A549 (cell line): ENCODE results near the gene ARAP3. TPM values are rescaled to one million over a fixed set of nuclear protein-coding genes. Genes with fewer than 3 reads are reported as not detected.
A peak's percentile ranks its signal among the peaks of the same experiment; 100 is the strongest.

ENCODE experiments used
- ATAC-seq, 2 experiments: fragments of 200-7000 bp in 1 of 2; fragments of >200 bp in 1 of 2; cut with Nextera tagmentation in 1 of 2; cut with Tn5 transposase in 1 of 2; 3 replicates each; pipeline versions ENCODE4 v1.8.0 to v1.9.1; 2018 to 2020; ENCODE audit warnings: mild to moderate bottlenecking in 1 of 2, moderate library complexity in 1 of 2
- CTCF ChIA-PET: fragments of 300-600 bp; sonication (Branson Sonifier 250); formaldehyde crosslinking; extraction: SDS; loops from one replicate; lab custom pipeline; 2021; ENCODE audit warnings: antibody characterized with exemption, inconsistent platforms; lab: Yijun Ruan, JAX
- POLR2A ChIA-PET: fragments of 350-600 bp; formaldehyde crosslinking; extraction: SDS; loops from one replicate; lab custom pipeline; 2021; ENCODE audit warnings: antibody characterized with exemption, inconsistent platforms; lab: Yijun Ruan, JAX
- DNase-seq, 2 experiments: peaks; one replicate each; pipeline versions ENCODE4 v3.0.0 to v3.0.0-alpha.2; 2011 to 2016; ENCODE audit warnings: low read depth in 1 of 2, low spot score in 1 of 2
- FAIRE-seq: peaks from 2 replicates; lab custom pipeline; 2011; peaks lifted over from hg19 to GRCh38; lab: Jason Lieb, UNC
- H3K27ac ChIP-seq, 2 experiments: fragments of >200 bp; sonication (Bioruptor Twin); formaldehyde crosslinking; 3 replicates each; pipeline ENCODE4 v1.5.1; 2016 to 2017
- H3K4me1 ChIP-seq: fragments of >200 bp; sonication (Bioruptor Twin); formaldehyde crosslinking; 3 replicates; pipeline ENCODE4 v1.6.1; 2016
- H3K4me2 ChIP-seq: fragments of >200 bp; sonication (Bioruptor Twin); formaldehyde crosslinking; 3 replicates; pipeline ENCODE4 v1.6.1; 2016
- H3K4me3 ChIP-seq: fragments of >200 bp; sonication (Bioruptor Twin); formaldehyde crosslinking; 3 replicates; pipeline ENCODE4 v1.5.1; 2016
- H3K9me3 ChIP-seq: fragments of >200 bp; sonication (Bioruptor Twin); formaldehyde crosslinking; 3 replicates; pipeline ENCODE4 v1.6.1; 2016
- BHLHE40 ChIP-seq: IDR thresholded peaks from 2 replicates; pipeline ENCODE4 v1.6.1; 2012; ENCODE audit warnings: low read depth, low read length, inconsistent platforms
- CBX8 ChIP-seq: fragments of 200-600 bp; sonication (generic); IDR thresholded peaks from 2 replicates; pipeline ENCODE4 v1.6.1; 2016
- CEBPB ChIP-seq, 2 experiments: fragments of >200 bp in 1 of 2; sonication (Bioruptor Twin) in 1 of 2; formaldehyde crosslinking in 1 of 2; IDR thresholded peaks; 2 replicates each; pipeline ENCODE4 v1.6.1; 2012 to 2016
- EHMT2 ChIP-seq: fragments of 200-600 bp; sonication (generic); IDR thresholded peaks from 2 replicates; pipeline ENCODE4 v1.6.1; 2016; ENCODE audit warnings: antibody characterized with exemption, low read depth, mild to moderate bottlenecking, moderate library complexity
- FOSL2 ChIP-seq, 2 experiments: fragments of 450-650 bp in 1 of 2; fragments of >200 bp in 1 of 2; sonication (Bioruptor Twin) in 1 of 2; formaldehyde crosslinking; IDR thresholded peaks; 2 replicates each; pipeline versions ENCODE4 v1.5.0 to v1.6.1; 2016 to 2020; ENCODE audit warnings: mild to moderate bottlenecking in 1 of 2, moderate library complexity in 1 of 2
- FOXS1 ChIP-seq: fragments of 250-450 bp; sonication (Bioruptor Pico); IDR thresholded peaks from 2 replicates; pipeline ENCODE4 v1.5.0; 2020; ENCODE audit warnings: mild to moderate bottlenecking, moderate library complexity
- GATA3 ChIP-seq: IDR thresholded peaks from 2 replicates; pipeline ENCODE4 v1.6.1; 2012; ENCODE audit warnings: borderline replicate concordance
- HES2 ChIP-seq: fragments of >200 bp; sonication (Bioruptor Twin); formaldehyde crosslinking; IDR thresholded peaks from 2 replicates; pipeline ENCODE4 v1.6.1; 2016
- HOXB13 ChIP-seq: fragments of 250-450 bp; sonication (Bioruptor Pico); IDR thresholded peaks from 2 replicates; pipeline ENCODE4 v1.5.0; 2020; ENCODE audit warnings: low read depth, mild to moderate bottlenecking, moderate library complexity
- HOXB5 ChIP-seq: fragments of 250-450 bp; sonication (Bioruptor Pico); IDR thresholded peaks from 2 replicates; pipeline ENCODE4 v1.5.0; 2020; ENCODE audit warnings: mild to moderate bottlenecking, moderate library complexity
- JUN ChIP-seq, 2 experiments: fragments of >200 bp; sonication (Bioruptor Twin); formaldehyde crosslinking; IDR thresholded peaks; 2 replicates in 1 of 2; 3 replicates in 1 of 2; pipeline ENCODE4 v1.6.1; 2016 to 2017
- MAZ ChIP-seq: fragments of 150-350 bp; IDR thresholded peaks from 2 replicates; pipeline ENCODE4 v1.6.1; 2014; ENCODE audit warnings: antibody characterized with exemption, low read depth, low read length, borderline replicate concordance
- RAD21 ChIP-seq, 2 experiments: fragments of >200 bp in 1 of 2; sonication (Bioruptor Twin) in 1 of 2; formaldehyde crosslinking in 1 of 2; IDR thresholded peaks in 1 of 2; conservative IDR thresholded peaks in 1 of 2; 2 replicates in 1 of 2; 3 replicates in 1 of 2; pipeline ENCODE4 v1.6.1; 2012 to 2018; ENCODE audit warnings: inconsistent platforms in 1 of 2
- RARB ChIP-seq: fragments of 250-450 bp; sonication (Bioruptor Pico); IDR thresholded peaks from 2 replicates; pipeline ENCODE4 v1.8.0; 2021; ENCODE audit warnings: mild to moderate bottlenecking, moderate library complexity
- RFX5 ChIP-seq: fragments of 450-650 bp; IDR thresholded peaks from 2 replicates; pipeline ENCODE4 v1.7.1; 2014; ENCODE audit warnings: antibody characterized with exemption, mild to moderate bottlenecking, moderate library complexity
- RNF2 ChIP-seq: fragments of 200-600 bp; sonication (generic); IDR thresholded peaks from 2 replicates; pipeline ENCODE4 v1.6.1; 2016; ENCODE audit warnings: low read depth, mild to moderate bottlenecking, antibody characterized with exemption, moderate library complexity, borderline replicate concordance
- TFCP2L1 ChIP-seq: fragments of 250-450 bp; sonication (Bioruptor Pico); IDR thresholded peaks from 2 replicates; pipeline ENCODE4 v1.5.0; 2021; ENCODE audit warnings: mild to moderate bottlenecking
- ZFP36 ChIP-seq: fragments of 450-650 bp; IDR thresholded peaks from 2 replicates; pipeline ENCODE4 v1.6.1; 2014; ENCODE audit warnings: borderline replicate concordance; ENCODE audit not compliant: partially characterized antibody
- ZNF302 ChIP-seq: fragments of 250-450 bp; sonication (Bioruptor Pico); IDR thresholded peaks from 2 replicates; pipeline ENCODE4 v1.9.0; 2021; ENCODE audit warnings: inconsistent platforms, mild to moderate bottlenecking, moderate library complexity
- ZSCAN20 ChIP-seq: fragments of 250-450 bp; sonication (Bioruptor Pico); IDR thresholded peaks from 2 replicates; pipeline ENCODE4 v1.8.0; 2022; ENCODE audit warnings: mild to moderate bottlenecking, moderate library complexity
- WGBS: methylation state at CpG from one replicate; pipeline ENCODE4 v1.1.6; 2017; ENCODE audit errors: missing lambda C conversion rate; 5-methylcytosine and 5-hydroxymethylcytosine counted together
- polyA plus RNA-seq, 4 experiments: library from polyadenylated mRNA; depleted of rRNA in 3 of 4; stranded (reverse); fragments of >200 nt; fragmentation: RNase III in 1 of 4; extraction: RNeasy Plus Mini Kit Qiagen cat#74134 plus additional on column Dnase treatment in 1 of 4; gene quantifications; 2 replicates in 3 of 4; 3 replicates in 1 of 4; pipeline ENCODE4 v1.2.3, GENCODE V29; 2011 to 2017
- TF ChIP-seq, protein P1 (sequence below): IDR thresholded peaks from 2 replicates; pipeline ENCODE4 v1.6.1; 2012; ENCODE audit warnings: low read depth, borderline replicate concordance
- TF ChIP-seq, protein P2 (sequence below): fragments of 450-650 bp; IDR thresholded peaks from 2 replicates; pipeline ENCODE4 v1.6.1; 2014; ENCODE audit warnings: antibody characterized with exemption

ARAP3 gene
- polyA plus RNA-seq, 2 of the 4 experiments (the other 2 are of a cell fraction): 3.0 to 6.6 TPM

- CTCF ChIA-PET: interaction anchor here (1.0 to 5.8 kb wide), 7 partner anchors 10 to 238 kb away, joined by 3 to 56 read pairs (median 3); partner anchors contain the start of genes DIAPH1, PCDHGB3 and RELL2
- Histone ChIP-seq H3K4me2 (peak overlapping the region; percentile 59), H3K4me3 (no peak overlapping the region), H3K9me3 (no peaks in the 10 kb centered on the region), H3K27ac (peak overlapping the region in 1 of 2 experiments; percentile 60; a peak in 3 of 6 replicates), H3K4me1 (peaks cover 50% of the 10 kb centered on the region)
- DNase-seq: no peak
- WGBS: 85% methylated on average over 2 of the region's 2 CpGs
- no peak for FAIRE-seq
- no peak for TF ChIP-seq TFCP2L1 (CRISPR knock-in tag)
- TF ChIP-seq, protein P1, sequence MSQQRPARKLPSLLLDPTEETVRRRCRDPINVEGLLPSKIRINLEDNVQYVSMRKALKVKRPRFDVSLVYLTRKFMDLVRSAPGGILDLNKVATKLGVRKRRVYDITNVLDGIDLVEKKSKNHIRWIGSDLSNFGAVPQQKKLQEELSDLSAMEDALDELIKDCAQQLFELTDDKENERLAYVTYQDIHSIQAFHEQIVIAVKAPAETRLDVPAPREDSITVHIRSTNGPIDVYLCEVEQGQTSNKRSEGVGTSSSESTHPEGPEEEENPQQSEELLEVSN: no peak
- no peak for ATAC-seq
- POLR2A ChIA-PET: no interaction called here
Measured at GRCh38 chr5:141608046-141608445, 74.0 kb downstream of the ARAP3 start.

GRCh38 chr5:141605523-141606277, 76.3 kb downstream of the ARAP3 start:
- TF ChIP-seq MAZ (no peak), JUN (IDR thresholded peaks at IDR 0.05) (no peak), BHLHE40 (no peak), RNF2 (no peak), RARB (no peak), FOXS1 (no peak), FOSL2 (IDR thresholded peaks at IDR 0.05) (no peak), FOSL2 (CRISPR knock-in tag; IDR thresholded peaks at IDR 0.05) (no peak), HES2 (no peak), HOXB5 (no peak), ZFP36 (no peak), CBX8 (no peak), RFX5 (no peak), RAD21 (conservative IDR thresholded peaks at IDR 0.05 in 1 of 2, IDR thresholded peaks at IDR 0.05 in 1 of 2) (no peak)
- TF ChIP-seq, protein P2, sequence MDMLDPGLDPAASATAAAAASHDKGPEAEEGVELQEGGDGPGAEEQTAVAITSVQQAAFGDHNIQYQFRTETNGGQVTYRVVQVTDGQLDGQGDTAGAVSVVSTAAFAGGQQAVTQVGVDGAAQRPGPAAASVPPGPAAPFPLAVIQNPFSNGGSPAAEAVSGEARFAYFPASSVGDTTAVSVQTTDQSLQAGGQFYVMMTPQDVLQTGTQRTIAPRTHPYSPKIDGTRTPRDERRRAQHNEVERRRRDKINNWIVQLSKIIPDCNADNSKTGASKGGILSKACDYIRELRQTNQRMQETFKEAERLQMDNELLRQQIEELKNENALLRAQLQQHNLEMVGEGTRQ: no peak
- ATAC-seq: no peak
- ChIA-PET POLR2A (no interaction called here), CTCF (interaction anchor here (1.5 to 5.8 kb wide), 2 partner anchors 12 to 14 kb away, joined by 5 to 56 read pairs; partner anchors contain the start of gene DIAPH1)
- DNase-seq: no peak
- FAIRE-seq: no peak
- Histone ChIP-seq H3K9me3 (no peaks in the 10 kb centered on the region), H3K4me2 (peak overlapping the region; percentile 8; the same call in 1 of the 3 replicates), H3K4me3 (no peak overlapping the region), H3K4me1 (peaks cover 50% of the 10 kb centered on the region), H3K27ac (peak overlapping the region in 1 of 2 experiments; percentile 18; a peak in 2 of 6 replicates)
- 80% methylated on average over 6 of the region's 6 CpGs for WGBS

GRCh38 chr5:141603923-141604717, 77.9 kb downstream of the ARAP3 start:
- ATAC-seq (peak; percentile 95 to 98), DNase-seq (peak; percentile 80 to 92), FAIRE-seq (peak; percentile 51)
- Histone ChIP-seq H3K4me1 (peaks cover 49% of the 10 kb centered on the region), H3K4me3 (no peak overlapping the region), H3K4me2 (peak overlapping the region; percentile 59), H3K9me3 (no peaks in the 10 kb centered on the region), H3K27ac (peak overlapping the region in 1 of 2 experiments; percentile 38; a peak in 3 of 6 replicates)
- 26% methylated on average over 6 of the region's 6 CpGs for WGBS
- ChIA-PET POLR2A (interaction anchor here (1.2 kb wide), 2 partner anchors 10 to 33 kb away, joined by 4 read pairs; partner anchors contain the start of genes HDAC3 and RELL2), CTCF (interaction anchor here (1.6 to 9.1 kb wide), 3 partner anchors 11 to 23 kb away, joined by 3 to 85 read pairs (median 35); partner anchors contain the start of gene DIAPH1)
- TF ChIP-seq FOSL2 (IDR thresholded peaks at IDR 0.05) (no peak), FOSL2 (CRISPR knock-in tag; IDR thresholded peaks at IDR 0.05) (peak; percentile 82), ZNF302 (CRISPR knock-in tag) (no peak), GATA3 (no peak; the same call in 1 of the 2 replicates), ZSCAN20 (CRISPR knock-in tag) (no peak), ZFP36 (no peak), TFCP2L1 (CRISPR knock-in tag) (no peak), CEBPB (IDR thresholded peaks at IDR 0.05) (peak; percentile 82 to 90), RNF2 (no peak), EHMT2 (no peak), HOXB13 (CRISPR knock-in tag) (no peak)
